T-cell (primary cell): ENCODE data around the gene LRRTM3. TPM values are rescaled to one million over a fixed set of nuclear protein-coding genes. Genes with fewer than 3 reads are reported as not detected.

Experiments used
- ATAC-seq, 4 experiments: fragments of 200-7000 bp in 3 of 4; fragments of 150-1000 bp in 1 of 4; cut with Tn5 transposase; replicated peaks in 1 of 4; 1 replicate in 3 of 4; 2 replicates in 1 of 4; pipeline ENCODE4 v1.10.0; 2021; ENCODE audit warnings: moderate library complexity in 3 of 4, mild to moderate bottlenecking in 2 of 4, moderate number of reproducible peaks in 1 of 4
- CTCF ChIA-PET, 2 donors: fragments of 300-600 bp; sonication (Branson Sonifier 250); formaldehyde crosslinking; loops; one replicate each; lab custom pipeline; 2022; ENCODE audit warnings: antibody characterized with exemption in 2 of 2; lab: Charles Lee
- POLR2A ChIA-PET, 2 donors: fragments of 300-600 bp; sonication (Branson Sonifier 250); formaldehyde crosslinking; loops; one replicate each; lab custom pipeline; 2022; ENCODE audit warnings: antibody characterized with exemption in 2 of 2; lab: Charles Lee
- DNase-seq, 35 experiments: peaks; one replicate each; pipeline versions ENCODE4 v3.0.0 to v3.0.0-alpha.2; 2013 to 2023
- H3K27ac ChIP-seq: one replicate; pipeline ENCODE4 v1.5.1; 2013; ENCODE audit warnings: low read length
- H3K27me3 ChIP-seq, 2 experiments: replicated peaks in 1 of 2; 1 replicate in 1 of 2; 2 replicates in 1 of 2; pipeline versions ENCODE4 v1.6.1 to v1.7.0; 2013; ENCODE audit warnings: low read length in 1 of 2, mixed read lengths in 1 of 2; ENCODE audit not compliant: control insufficient read depth in 2 of 2, insufficient read depth in 2 of 2; ENCODE audit errors: extremely low read depth in 1 of 2
- H3K36me3 ChIP-seq, 2 donors: 1 replicate in 1 of 2; 2 replicates in 1 of 2; pipeline versions ENCODE4 v1.6.1 to v1.7.0; 2013; ENCODE audit warnings: low read length in 1 of 2; ENCODE audit not compliant: control insufficient read depth in 2 of 2, insufficient read depth in 1 of 2; ENCODE audit errors: extremely low read depth in 1 of 2
- H3K4me1 ChIP-seq, 2 experiments: 1 replicate in 1 of 2; 2 replicates in 1 of 2; pipeline versions ENCODE4 v1.6.1 to v1.7.0; 2013; ENCODE audit warnings: low read length in 2 of 2, mixed read lengths in 1 of 2; ENCODE audit not compliant: insufficient read depth in 2 of 2, control insufficient read depth in 1 of 2; ENCODE audit errors: extremely low read depth in 1 of 2
- H3K4me3 ChIP-seq, 2 donors: 1 replicate in 1 of 2; 2 replicates in 1 of 2; pipeline versions ENCODE4 v1.5.1 to v1.7.0; 2013; ENCODE audit warnings: mild to moderate bottlenecking in 2 of 2, low read length in 1 of 2, moderate library complexity in 1 of 2; ENCODE audit not compliant: control insufficient read depth in 1 of 2; ENCODE audit errors: extremely low read depth in 1 of 2
- H3K9me3 ChIP-seq: 2 replicates; pipeline ENCODE4 v1.7.0; 2013
- H3K27ac Mint-ChIP-seq, 2 donors: one replicate each; pipeline ENCODE4 v1.8.0; 2020 to 2021; ENCODE audit warnings: mild to moderate bottlenecking in 2 of 2, mixed read lengths in 2 of 2
- H3K27me3 Mint-ChIP-seq, 2 donors: one replicate each; pipeline ENCODE4 v1.8.0; 2021 to 2022; ENCODE audit warnings: mixed read lengths in 2 of 2
- H3K36me3 Mint-ChIP-seq: one replicate; pipeline ENCODE4 v1.8.0; 2021; ENCODE audit warnings: mixed read lengths
- H3K4me1 Mint-ChIP-seq, 3 donors: one replicate each; pipeline ENCODE4 v1.8.0; 2020 to 2022; ENCODE audit warnings: mixed read lengths in 3 of 3, mild to moderate bottlenecking in 1 of 3
- H3K4me3 Mint-ChIP-seq, 3 donors: one replicate each; pipeline ENCODE4 v1.8.0; 2020 to 2022; ENCODE audit warnings: mild to moderate bottlenecking in 3 of 3, mixed read lengths in 3 of 3, moderate library complexity in 3 of 3
- H3K9me3 Mint-ChIP-seq, 3 donors: one replicate each; pipeline ENCODE4 v1.8.0; 2020 to 2022; ENCODE audit warnings: mixed read lengths in 3 of 3
- WGBS: methylation state at CpG from one replicate; pipeline ENCODE4 v1.1.5; 2013; ENCODE audit warnings: missing lambda C conversion rate; ENCODE audit not compliant: insufficient coverage; 5-methylcytosine and 5-hydroxymethylcytosine counted together
- total RNA-seq, 35 experiments: library from RNA in 6 of 35; stranded (reverse) in 6 of 35; fragments of 120-200 nt in 1 of 35; gene quantifications; one replicate each; pipeline versions ENCODE4 v1.2.1 to v1.2.4 and lab custom pipeline; 2013 to 2026

LRRTM3 gene
- total RNA-seq, 5 donors from 2014 or later (not counting 1 experiment from before 2014, with no cell fraction given) = not detected

DNA sequence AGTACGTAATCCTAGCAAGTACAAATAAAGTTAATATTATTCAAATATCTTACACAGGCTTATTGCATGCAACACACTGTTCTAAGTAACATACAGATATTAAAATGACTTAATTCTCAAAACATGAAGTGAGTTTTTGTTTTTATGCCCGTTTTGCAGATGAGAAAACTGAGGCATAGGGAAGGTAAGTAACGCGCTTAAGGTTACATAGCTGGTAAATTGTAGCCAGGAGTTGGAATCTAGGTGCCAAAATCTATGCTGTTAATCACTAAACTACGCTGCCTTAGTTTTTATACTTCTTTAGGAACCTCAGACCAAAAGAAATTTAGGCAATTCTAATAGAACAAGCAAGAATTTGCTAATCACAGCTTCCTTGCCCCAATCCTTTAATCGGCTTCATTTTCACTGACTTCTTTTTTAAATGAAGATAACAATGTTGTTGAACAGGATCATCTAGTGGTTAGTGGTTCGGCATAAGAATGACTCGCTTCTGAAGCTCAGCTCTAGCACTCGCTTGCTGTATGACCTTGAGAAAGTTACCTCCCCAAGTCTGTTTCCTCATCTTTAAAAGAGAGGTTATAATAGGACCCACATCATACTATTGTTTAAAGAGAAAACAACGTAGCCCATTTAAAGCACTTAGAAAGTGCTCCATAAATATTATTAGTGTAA, 1.0 kb upstream of the LRRTM3 start:
- POLR2A ChIA-PET = no interaction called here
- Mint-ChIP-seq H3K4me1 (peaks cover 0 to 4% (median 3%) of the 10 kb centered on the region in 3 donors), H3K4me3 (no peak overlapping the region), H3K9me3 (no peaks in the 10 kb centered on the region), H3K27me3 (peaks cover 29 to 37% of the 10 kb centered on the region in 2 donors), H3K27ac (no peak overlapping the region), H3K36me3 (no peaks in the 10 kb centered on the region)
- H3K27ac ChIP-seq = no peak overlapping the region
- DNase-seq (no peak), ATAC-seq (no peak)
- H3K4me1 ChIP-seq = peaks cover 0 to 2% of the 10 kb centered on the region in 2 experiments
- no CpG with 5 or more reads among the region's 10 CpGs for WGBS
- no peaks in the 10 kb centered on the region for H3K9me3 ChIP-seq
- CTCF ChIA-PET = no interaction called here
- peaks cover 18 to 22% of the 10 kb centered on the region in 2 experiments for H3K27me3 ChIP-seq
- no peaks in the 10 kb centered on the region for H3K36me3 ChIP-seq
- no peak overlapping the region for H3K4me3 ChIP-seq

- Histone ChIP-seq H3K4me3 (no peak overlapping the region), H3K9me3 (no peaks in the 10 kb centered on the region), H3K27me3 (peaks cover 18 to 22% of the 10 kb centered on the region in 2 experiments), H3K36me3 (no peaks in the 10 kb centered on the region), H3K27ac (no peak overlapping the region), H3K4me1 (peaks cover 0 to 2% of the 10 kb centered on the region in 2 experiments)
- Mint-ChIP-seq H3K4me3 (no peak overlapping the region), H3K36me3 (no peaks in the 10 kb centered on the region), H3K4me1 (peaks cover 0 to 4% (median 3%) of the 10 kb centered on the region in 3 donors), H3K27ac (no peak overlapping the region), H3K27me3 (peaks cover 29 to 37% of the 10 kb centered on the region in 2 donors), H3K9me3 (no peaks in the 10 kb centered on the region)
- 40% methylated on average over 2 of the region's 7 CpGs for WGBS
- ATAC-seq (no peak), DNase-seq (no peak)
- POLR2A ChIA-PET = no interaction called here
- CTCF ChIA-PET = interaction anchor here in 1 of 2 donors (0.6 kb wide), 1 partner anchor 13 kb away, joined by 3 read pairs; no protein-coding TSS in a partner anchor
Observed at GRCh38 chr10:66925373-66925772, 463 bp upstream of the LRRTM3 start.

DNA sequence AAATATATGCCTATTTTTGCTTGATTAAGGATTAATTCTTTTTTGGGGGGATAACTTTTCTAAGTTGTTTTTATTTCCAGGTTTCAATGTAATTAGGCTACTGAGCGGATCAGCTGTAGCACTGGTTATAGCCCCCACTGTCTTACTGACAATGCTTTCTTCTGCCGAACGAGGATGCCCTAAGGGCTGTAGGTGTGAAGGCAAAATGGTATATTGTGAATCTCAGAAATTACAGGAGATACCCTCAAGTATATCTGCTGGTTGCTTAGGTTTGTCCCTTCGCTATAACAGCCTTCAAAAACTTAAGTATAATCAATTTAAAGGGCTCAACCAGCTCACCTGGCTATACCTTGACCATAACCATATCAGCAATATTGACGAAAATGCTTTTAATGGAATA, 1.0 kb downstream of the LRRTM3 start:
- Mint-ChIP-seq H3K9me3 (no peaks in the 10 kb centered on the region), H3K27ac (no peak overlapping the region), H3K27me3 (peaks cover 29 to 42% of the 10 kb centered on the region in 2 donors), H3K4me1 (peaks cover 0 to 4% (median 3%) of the 10 kb centered on the region in 3 donors), H3K4me3 (no peak overlapping the region), H3K36me3 (no peaks in the 10 kb centered on the region)
- POLR2A ChIA-PET = no interaction called here
- H3K27ac ChIP-seq = no peak overlapping the region
- DNase-seq (no peak), ATAC-seq (no peak)
- no peaks in the 10 kb centered on the region for H3K36me3 ChIP-seq
- CTCF ChIA-PET = no interaction called here
- H3K4me1 ChIP-seq = peaks cover 0 to 2% of the 10 kb centered on the region in 2 experiments
- WGBS = 43% methylated on average over 1 of the region's 5 CpGs
- no peak overlapping the region for H3K4me3 ChIP-seq
- no peaks in the 10 kb centered on the region for H3K9me3 ChIP-seq
- peaks cover 18 to 22% of the 10 kb centered on the region in 2 experiments for H3K27me3 ChIP-seq

- Histone ChIP-seq H3K27ac (no peak overlapping the region), H3K4me3 (no peak overlapping the region), H3K36me3 (no peaks in the 10 kb centered on the region), H3K4me1 (peaks cover 0 to 2% of the 10 kb centered on the region in 2 experiments), H3K27me3 (peaks cover 18 to 22% of the 10 kb centered on the region in 2 experiments), H3K9me3 (no peaks in the 10 kb centered on the region)
- Mint-ChIP-seq H3K4me3 (no peak overlapping the region), H3K4me1 (peaks cover 0 to 4% (median 3%) of the 10 kb centered on the region in 3 donors), H3K36me3 (no peaks in the 10 kb centered on the region), H3K27ac (no peak overlapping the region), H3K27me3 (peaks cover 32 to 46% of the 10 kb centered on the region in 2 donors), H3K9me3 (no peaks in the 10 kb centered on the region)
- CTCF ChIA-PET = no interaction called here
- POLR2A ChIA-PET = no interaction called here
- DNase-seq (no peak), ATAC-seq (no peak)
- WGBS = 53% methylated on average over 10 of the region's 11 CpGs
Observed at GRCh38 chr10:66927251-66927935, 1.6 kb downstream of the LRRTM3 start.

GRCh38 chr10:66927971-66928770, 2.3 kb downstream of the LRRTM3 start:
- POLR2A ChIA-PET = interaction anchor here in 1 of 2 donors (0.6 kb wide), 1 partner anchor 12 kb away, joined by 3 read pairs; no protein-coding TSS in a partner anchor
- no peaks in the 10 kb centered on the region for H3K36me3 ChIP-seq
- ATAC-seq (no peak), DNase-seq (no peak)
- H3K27me3 Mint-ChIP-seq = peaks cover 32 to 46% of the 10 kb centered on the region in 2 donors
- H3K4me1 ChIP-seq = peaks cover 0 to 2% of the 10 kb centered on the region in 2 experiments
- H3K9me3 ChIP-seq = no peaks in the 10 kb centered on the region
- peaks cover 18 to 22% of the 10 kb centered on the region in 2 experiments for H3K27me3 ChIP-seq
- no peaks in the 10 kb centered on the region for H3K36me3 Mint-ChIP-seq
- CTCF ChIA-PET = no interaction called here
- WGBS = 6% methylated on average over 23 of the region's 30 CpGs
- no peak overlapping the region for H3K27ac ChIP-seq
- H3K4me3 Mint-ChIP-seq = no peak overlapping the region
- H3K4me3 ChIP-seq = no peak overlapping the region
- no peak overlapping the region for H3K27ac Mint-ChIP-seq
- no peaks in the 10 kb centered on the region for H3K9me3 Mint-ChIP-seq
- H3K4me1 Mint-ChIP-seq = peaks cover 0 to 4% (median 3%) of the 10 kb centered on the region in 3 donors

DNA sequence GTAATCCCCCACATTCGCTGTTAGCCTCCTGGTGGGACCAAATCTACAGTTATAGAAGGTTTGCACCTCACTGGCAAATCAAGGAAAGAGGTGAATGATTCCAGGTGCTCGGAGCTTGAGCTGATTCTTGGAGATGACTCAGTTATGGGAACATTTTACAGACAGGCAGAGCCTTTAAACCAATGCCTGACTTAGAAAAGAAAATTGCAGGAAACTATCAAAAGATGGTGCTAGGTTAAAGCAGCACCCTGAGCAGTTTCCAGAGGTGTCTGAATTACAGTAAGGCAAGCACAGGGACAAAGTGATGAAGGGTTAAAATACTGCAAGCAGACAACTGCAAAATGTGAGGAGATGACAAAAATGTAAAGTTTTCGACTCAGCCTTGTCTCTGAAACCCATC, 2.9 kb downstream of the LRRTM3 start:
- Mint-ChIP-seq H3K27ac (no peak overlapping the region), H3K4me1 (peaks cover 0 to 4% (median 3%) of the 10 kb centered on the region in 3 donors), H3K36me3 (no peaks in the 10 kb centered on the region), H3K4me3 (no peak overlapping the region), H3K27me3 (peaks cover 32 to 46% of the 10 kb centered on the region in 2 donors), H3K9me3 (no peaks in the 10 kb centered on the region)
- no peak for ATAC-seq
- POLR2A ChIA-PET = interaction anchor here in 1 of 2 donors (0.6 kb wide), 1 partner anchor 13 kb away, joined by 3 read pairs; no protein-coding TSS in a partner anchor
- DNase-seq = no peak
- Histone ChIP-seq H3K27ac (no peak overlapping the region), H3K36me3 (no peaks in the 10 kb centered on the region), H3K9me3 (no peaks in the 10 kb centered on the region), H3K27me3 (peaks cover 18 to 22% of the 10 kb centered on the region in 2 experiments), H3K4me3 (no peak overlapping the region), H3K4me1 (peaks cover 0 to 2% of the 10 kb centered on the region in 2 experiments)
- CTCF ChIA-PET = no interaction called here
- WGBS = 29% methylated on average over 1 of the region's 3 CpGs
